ENCODE data around the gene DHRS7C.

The DHRS7C gene, protein sequence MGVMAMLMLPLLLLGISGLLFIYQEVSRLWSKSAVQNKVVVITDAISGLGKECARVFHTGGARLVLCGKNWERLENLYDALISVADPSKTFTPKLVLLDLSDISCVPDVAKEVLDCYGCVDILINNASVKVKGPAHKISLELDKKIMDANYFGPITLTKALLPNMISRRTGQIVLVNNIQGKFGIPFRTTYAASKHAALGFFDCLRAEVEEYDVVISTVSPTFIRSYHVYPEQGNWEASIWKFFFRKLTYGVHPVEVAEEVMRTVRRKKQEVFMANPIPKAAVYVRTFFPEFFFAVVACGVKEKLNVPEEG

DNA sequence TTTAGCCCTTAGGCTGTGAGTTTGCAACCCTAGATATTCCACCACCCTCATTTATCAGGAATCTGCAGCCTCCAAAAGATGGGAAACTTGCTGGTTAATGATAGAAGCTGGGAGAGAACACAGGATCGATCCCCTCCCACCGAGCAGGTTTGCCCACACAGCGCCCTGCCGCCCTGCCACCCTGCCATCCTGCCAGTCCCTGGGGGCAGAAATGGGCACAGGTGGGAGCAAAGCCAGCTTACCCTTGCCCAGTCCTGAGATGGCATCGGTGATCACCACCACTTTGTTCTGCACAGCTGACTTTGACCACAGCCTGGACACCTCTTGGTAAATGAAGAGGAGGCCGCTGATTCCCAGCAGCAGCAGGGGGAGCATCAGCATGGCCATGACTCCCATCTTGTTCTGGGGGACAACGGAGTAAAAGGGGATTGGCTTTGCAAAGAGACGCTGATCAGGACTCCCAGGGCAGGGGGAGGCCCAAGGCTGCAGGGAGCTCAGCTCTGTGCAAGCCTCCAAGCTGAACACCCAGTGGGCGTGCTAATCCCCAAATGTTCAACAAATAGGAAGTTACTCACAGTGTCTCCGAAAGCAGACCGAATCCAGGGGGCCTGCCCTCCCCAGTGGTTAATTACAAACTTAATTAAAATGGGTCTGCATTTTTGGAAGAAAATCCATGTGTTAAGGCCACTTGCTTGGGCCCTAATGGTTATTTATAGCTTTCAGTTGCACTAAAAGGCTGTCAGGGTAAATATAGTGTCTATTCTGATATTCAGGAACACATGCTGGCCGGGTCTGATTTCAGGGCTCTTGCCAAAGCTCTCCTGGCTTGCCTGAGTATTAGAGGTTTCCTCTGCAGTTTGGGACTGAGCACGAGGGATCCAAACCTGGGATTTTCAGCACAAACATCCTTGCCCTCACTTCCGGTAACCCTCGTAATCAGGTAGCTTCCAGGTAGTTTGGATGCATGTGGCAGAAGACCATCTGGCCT lies at the start of gene DHRS7C:
DHRS7C (minus strand) TSS at position 704 of the 988 bp plus-strand sequence; CDS start at position 396, 308 bp downstream.
- DNase-seq = no peak

DNA sequence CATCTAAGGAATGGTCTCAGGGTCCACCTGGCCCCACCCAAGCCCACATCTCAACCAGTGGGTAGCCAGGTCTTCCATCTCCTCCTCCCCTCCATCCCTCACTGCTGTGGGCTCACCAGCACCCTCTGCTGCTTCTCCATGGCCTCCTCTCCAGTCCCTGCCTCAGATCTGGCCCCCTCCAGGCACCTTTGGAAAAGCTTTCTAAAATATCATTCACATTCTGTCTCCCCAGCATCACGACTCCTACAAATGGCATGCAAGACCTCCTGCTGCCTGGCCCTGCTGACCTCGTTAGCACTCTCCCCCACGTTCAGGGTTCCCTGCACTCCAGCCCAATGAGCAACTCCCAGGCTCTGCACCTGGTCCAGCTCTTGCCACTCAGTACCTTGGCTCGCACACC lies 48.0 kb upstream of the DHRS7C start:
- DNase-seq = no peak

DNA sequence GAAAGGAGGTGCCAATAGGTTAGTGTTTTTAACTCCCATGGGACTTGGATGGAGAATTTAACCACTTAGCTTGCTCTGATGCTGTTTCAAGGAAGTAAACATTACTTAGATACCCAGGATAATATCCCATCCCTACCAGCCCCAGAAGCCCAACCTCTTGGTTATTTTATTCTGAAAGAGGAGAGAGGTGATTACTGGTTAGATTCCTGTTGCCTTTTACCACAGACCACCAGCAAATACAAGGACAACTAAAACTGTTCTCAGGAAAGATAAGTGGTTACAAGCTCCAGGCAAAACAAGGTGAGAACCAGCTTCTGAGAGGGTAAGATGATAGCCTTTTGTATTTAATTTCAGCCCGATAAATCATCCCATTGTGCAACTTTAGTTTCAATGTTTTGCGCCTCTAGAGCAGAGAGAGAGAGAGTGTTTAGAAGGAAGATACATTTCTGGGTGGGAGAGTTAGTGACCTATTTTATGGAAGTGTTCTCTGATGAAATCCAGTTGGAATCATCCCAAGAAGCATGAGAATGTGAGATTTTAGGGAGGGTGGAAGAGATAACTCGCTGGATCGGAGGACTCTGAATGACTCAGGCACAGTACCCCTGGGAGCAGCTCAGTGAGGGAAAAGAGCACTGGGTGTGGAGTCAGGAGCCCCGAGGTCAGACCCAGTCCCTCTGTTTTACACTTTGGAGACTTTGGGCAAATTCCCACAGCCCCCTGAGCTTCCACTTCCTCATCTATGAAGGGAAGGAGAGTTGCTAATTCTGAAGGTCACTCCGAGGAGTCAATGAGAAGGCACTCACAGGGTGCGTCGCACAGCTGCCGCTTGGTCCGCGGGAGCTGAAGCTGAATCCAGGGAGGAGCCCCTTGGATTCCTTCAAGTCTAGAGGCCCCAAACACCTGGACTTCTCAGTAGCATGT lies 46.4 kb upstream of the DHRS7C start:
- no peak for DNase-seq

DNA sequence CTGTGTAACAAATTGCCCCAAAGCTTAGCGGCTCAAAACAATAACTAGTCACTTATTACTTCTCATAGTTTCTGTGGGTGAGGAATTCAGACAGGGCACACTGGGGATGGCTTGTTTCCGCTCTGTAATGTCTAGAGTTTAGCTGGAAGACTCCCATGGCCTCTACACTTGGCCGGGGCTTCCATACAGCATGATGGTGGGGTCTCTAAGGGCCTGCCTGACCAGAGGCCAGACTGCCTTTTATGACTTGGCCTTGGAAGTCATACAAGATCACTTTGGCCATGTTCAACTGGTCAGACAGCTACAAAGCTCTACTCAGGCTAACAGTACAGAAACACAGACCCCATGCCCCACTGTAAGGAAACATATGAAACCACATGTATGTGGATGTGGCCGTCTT lies 42.5 kb upstream of the DHRS7C start:
- no peak for DNase-seq

DNA sequence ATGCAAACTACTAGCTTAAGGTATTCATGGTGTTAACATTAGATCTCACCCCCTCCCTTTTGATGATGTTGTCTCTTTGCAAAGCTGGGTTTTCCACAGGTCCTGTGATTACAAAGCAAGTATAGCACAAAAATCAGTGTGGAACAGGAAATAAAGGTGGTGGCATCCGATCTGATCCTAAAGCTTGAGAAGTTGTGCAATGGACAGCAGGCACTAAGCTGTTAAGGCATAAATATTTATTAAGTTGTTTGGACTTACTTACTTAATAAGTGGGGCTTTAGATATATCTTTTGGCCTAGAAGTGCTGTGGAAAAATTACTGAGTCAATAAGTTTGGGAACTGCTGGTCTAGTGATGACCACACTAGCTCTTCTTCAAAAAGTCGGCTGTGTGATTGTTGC lies 39.3 kb upstream of the DHRS7C start:
- DNase-seq = no peak

DNA sequence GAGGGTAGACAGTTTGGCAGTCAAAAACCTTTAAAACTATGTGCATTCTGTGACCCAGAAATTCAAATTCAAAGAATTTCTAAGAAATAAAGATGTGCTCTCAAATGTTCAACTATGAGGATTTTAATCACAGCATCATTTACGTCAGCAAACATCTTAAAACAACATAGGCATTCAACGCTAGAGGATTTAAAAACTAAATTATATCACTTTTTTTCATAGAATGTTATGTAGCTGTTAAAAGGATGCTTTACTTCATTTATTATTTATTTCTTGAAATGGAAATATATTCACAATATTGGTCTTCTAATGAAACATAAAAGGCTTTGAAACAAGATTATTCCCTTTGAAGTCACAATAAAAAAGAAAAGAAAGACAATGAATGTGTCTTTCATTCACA lies 38.0 kb upstream of the DHRS7C start:
- no peak for DNase-seq

DNA sequence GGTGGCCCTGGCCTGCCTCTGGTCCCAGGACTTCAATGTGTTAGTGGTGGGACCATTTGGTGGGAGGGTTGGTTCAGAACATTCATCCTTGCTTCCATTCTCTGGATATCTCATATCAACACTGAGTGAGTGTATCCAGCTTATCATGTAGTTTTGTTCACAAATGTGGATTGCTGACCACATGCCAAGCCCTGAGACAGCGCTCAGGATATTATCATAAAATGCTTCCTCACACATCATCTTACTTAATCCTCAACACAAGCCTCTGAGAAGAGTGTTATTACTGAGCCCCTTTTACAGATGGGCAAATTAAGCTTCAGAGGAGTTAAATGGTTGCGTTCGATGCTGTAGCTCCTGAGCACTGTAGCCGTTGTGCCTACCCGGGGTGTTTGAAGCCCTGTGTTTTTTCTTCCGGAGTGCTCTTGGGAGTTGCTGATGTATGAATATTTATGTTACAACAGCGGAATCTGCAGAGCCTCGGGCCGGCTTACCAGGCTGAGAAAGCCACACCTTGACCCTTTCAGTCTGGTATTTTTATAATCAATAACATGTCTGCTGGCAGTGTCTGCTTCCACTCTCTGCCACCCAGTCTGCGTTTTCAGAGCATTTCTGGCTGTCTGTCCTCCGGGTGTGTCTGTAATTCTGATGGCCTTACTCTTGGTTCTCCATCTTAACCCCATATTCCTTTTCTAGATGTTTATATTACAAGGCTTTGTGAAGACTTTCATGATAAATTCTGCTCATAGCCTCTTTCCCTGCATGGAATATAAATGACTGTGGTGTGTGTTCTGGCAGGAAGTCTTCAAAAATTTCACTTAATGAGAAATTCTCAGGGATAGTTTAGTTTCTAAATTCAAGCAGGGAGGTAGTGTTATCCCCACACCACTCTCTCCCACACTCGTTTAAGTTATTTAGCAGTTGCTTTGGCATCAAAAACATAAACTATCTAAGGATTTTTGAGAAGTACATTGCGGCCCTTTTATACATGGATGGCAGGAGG lies 37.2 kb upstream of the DHRS7C start:
- DNase-seq = no peak

DNA sequence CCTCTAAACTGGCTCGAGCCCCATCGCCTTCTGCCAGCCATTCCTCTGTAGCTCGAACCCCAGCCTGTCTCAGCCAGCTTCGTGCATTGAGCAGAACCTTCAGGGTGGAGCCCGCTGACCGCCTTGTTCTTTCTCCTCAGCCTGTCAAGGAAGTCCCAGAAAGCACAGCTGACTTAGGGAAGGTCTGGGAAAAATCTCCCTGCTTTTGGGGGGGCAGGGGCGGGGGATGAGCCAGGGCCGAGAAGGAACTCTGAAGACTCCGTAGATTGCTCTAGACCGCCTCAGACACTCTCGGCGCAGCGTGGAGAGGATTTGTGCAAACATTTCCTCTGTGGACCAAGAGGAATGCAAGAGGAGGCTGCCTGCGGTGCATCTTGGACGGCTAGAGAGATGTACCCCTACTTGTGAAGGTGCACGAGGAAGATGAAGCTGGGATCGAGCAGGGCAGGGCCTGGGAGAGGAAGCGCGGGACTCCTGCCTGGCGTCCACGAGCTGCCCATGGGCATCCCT lies 34.3 kb upstream of the DHRS7C start, which contains the start of gene GLP2R:
GLP2R (plus strand) TSS at position 284 of the 510 bp plus-strand sequence; CDS start at position 424, 140 bp downstream.
- no peak for DNase-seq

DNA sequence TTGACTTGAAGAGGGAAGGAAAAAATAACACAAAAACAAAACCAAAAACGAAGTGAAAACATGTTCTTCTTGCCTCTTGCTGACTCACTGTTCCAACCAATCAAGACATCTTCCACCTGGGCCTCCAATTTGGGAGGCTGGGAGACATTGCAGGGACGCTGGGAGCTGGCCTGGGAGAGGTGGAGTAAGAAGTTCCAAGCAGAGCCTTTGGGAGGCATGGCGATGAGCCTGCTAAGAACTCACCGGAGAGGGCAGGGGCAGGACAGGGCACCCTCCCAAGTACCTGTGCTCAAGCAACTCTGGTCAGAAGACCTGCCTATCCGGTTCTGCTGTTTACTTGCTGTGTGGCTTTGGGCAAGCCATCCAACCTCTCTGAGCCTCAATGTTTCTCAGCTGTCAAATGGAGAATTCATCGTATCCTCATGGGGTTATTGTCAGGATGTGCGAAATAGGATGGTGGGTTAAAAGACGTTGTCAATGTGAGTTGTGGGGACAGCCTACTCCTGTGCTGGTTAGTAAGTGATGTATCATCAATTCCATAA lies 33.5 kb upstream of the DHRS7C start:
- DNase-seq = no peak

DNA sequence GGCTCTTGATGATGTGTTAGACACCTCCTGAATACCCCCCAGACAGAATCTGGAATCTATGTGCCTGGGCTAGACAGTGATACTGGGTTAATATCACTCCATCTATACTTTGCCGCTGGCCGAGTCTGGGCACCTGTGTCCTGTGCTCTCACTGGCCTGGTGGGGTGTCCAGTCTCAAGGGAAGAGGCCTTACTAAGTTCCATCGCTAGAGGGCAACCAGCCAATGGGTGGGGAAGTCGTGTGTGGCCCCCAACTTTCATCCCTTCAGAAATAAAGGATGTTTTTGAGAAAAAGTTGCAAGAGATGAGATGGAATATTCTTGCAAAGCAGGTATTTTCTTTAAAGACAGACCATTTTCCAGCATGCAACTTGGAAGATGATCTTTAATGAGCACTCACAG lies 32.7 kb upstream of the DHRS7C start:
- DNase-seq = no peak

DNA sequence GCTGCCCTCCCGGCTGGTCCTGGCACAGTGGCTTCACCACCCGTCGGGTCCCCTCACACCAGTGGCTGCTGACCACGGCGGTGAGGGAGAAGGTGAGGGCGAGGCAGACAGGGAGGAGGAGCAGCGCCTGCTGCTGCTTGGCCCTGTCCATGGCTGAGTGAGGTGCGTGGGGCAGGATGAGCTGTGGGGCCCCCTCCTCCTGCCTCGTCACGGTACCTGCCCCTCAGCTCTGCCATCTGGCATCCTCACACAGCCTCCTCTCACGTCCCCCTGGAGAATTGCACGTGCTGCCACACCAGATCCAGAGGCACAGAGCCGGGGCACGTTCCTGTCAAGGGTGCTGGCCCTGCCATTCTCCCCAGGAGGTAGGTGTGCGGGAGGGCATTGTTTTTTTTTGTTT lies 30.5 kb upstream of the DHRS7C start, which contains the start of gene GSG1L2:
GSG1L2 (minus strand) TSS at position 159 of the 400 bp plus-strand sequence; CDS start at position 151, 8 bp downstream.
- DNase-seq = no peak

DNA sequence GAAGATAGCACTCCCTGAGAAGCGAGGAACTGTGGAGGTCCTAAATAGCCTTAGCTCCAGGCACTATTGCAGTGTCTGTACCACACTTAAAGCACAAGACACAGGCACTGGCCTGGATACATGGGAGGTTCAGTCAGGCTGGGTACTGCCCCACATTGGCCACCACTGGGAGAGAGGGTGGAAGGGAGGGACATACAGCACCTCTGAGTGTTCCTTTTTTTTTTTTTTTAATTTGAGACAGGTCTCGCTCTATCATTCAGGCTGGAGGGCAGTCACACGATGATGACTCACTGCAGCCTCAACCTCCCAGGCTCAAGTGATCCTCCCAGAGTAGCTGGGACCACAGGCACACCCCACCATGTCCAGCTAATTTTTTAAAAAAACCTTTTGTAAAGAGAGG lies 29.1 kb upstream of the DHRS7C start:
- no peak for DNase-seq

DNA sequence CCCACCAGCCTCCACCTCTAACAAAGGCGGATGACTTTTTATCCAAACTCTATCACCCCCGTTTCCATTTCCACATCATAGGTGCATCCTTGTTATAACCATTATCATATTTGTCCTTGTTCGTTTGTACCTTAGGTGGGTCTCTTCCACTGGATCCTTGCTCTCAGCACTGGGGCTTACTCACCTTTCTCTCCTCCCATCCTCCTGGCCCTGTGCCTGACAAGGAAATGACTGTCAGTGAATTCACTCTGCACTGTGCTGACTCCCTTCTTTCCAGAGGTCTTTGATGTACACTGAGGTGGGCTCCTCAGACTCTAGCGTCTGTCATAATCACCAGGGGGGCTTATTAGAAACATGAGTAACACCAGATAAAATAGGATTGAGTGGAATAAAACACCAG lies 27.4 kb upstream of the DHRS7C start:
- no peak for DNase-seq

DNA sequence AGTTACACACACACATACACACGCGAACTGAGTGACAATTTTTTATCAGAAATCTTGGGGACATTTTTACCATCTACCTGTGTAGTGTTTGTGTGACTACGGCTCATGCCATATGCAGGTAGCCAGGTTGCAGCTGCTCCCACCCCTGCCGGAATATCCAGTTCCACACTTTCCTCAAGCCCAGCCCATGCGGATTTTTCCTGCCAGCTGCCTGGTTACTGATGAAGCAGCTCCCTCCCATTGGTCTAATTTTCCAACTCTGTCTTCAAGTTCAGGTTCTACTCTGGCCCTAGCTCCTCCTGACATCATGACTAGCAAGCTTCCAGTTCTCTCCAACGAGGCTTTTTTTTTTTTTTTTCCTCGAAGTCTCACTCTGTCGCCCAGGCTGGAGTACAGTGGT lies 25.7 kb upstream of the DHRS7C start:
- no peak for DNase-seq

DNA sequence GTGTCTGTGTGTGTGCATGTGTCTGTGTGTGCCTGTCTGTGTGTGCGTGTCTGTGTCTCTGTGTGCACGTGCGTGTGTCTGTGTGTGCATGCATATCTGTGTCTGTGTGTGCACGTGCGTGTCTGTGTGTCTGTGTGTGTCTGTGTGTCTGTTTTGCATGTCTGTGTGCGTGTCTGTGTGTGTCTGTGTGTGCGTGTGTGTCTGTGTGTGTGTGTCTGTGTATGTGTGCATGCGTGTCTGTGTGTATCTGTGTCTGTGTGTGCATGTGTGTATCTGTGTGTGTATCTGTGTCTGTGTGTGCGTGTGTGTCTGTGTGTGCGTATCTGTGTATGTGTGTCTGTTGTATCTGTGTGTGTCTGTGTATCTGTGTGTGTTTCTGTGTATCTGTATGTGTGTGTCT lies 25.1 kb upstream of the DHRS7C start:
- no peak for DNase-seq

DNA sequence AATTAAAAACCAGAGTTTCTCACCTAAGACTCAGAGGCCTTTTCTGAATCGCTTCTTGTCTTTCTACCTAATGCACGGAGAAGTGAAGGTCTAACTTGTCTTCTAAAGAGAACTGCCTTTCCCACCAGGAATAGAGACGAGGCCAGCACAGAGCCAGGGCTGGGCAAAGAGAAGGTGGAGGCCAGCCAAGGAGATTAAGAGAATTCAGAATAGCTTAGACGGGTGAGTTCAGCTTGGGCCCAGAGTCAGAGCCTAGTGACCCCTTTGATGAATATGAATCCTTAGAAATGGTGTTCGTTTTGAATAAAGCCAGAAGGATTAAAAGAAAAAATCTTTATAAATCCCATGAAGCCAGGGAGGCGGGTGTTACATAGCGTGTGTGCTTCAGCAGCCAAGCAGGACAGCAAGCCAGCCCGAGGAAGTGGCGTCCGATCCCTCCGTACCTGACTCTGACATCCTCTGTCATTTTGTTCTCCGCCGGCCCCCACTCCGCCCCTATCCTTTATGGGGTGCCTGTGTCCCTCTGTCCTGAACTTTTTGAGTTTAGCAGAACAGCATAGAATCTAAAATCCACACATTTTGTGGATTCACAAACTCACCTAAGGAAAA lies 23.0 kb upstream of the DHRS7C start:
- DNase-seq = no peak

DNA sequence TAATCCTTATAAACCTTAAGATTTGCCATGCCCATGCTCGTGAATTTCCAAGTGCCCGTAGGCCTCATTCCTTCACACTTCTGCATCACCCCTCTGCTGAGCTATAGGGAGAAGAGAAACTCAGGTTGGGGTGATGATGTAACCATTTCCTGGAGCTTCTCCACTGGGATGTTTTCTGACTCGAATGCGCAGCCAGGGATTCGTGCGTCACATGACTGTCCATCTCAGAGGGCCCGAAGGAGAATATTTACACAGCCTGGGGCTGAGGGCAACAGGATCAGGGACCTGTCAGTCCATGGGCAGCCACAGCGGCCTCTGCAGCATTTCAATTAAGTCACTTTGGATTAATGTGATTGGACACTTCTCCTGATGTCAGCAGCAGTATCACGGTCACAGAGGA lies 21.8 kb upstream of the DHRS7C start:
- DNase-seq = no peak

DNA sequence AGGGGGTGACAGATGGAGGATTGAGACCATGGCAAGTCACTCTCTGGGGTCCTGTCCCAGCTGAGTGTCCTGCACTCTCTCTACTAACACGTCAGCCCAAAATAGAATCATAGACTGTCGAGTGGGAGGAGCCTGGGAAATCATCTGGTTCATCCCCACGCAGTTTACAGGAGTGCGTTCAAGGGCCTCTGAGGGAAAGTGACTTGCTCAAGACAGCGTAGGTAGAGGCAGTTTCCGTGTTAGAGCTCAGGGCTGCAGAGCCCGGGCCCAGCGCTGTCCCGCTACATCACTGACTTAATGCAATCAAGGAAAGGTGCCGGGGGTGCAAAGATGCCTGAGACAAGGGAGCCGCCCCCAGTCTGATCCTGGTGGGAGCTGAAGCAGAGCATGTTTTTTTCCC lies 20.1 kb upstream of the DHRS7C start:
- DNase-seq = no peak

DNA sequence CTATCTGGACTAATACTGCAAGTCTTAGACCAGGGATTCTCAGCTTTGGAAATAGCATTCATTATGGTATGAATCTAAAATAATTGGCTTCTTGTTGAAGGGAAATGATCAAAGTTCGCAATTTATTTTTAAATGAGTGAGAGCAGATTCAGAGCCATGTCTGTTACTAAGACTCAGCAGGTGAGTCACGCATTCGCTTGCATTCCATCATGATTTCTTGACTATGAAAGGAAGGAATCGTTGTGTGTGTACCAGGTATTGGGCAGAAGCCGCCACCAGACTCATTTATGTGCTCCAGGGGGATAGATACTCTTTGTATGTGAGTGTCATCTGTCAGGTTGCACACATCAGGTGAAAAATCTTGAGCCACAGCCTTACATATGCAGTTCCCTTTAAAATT lies 19.7 kb upstream of the DHRS7C start:
- no peak for DNase-seq

Data from NCI-H510A treated with DMSO at 0.1 percent for 48 hours (cell line).